A549 (cell line): ENCODE results near the gene SMIM10L2A. TPM values are rescaled to one million over a fixed set of nuclear protein-coding genes. Genes with fewer than 3 reads are reported as not detected.

Source experiments
- ATAC-seq, 2 experiments: fragments of 200-7000 bp in 1 of 2; fragments of >200 bp in 1 of 2; cut with Nextera tagmentation in 1 of 2; cut with Tn5 transposase in 1 of 2; 3 replicates each; pipeline versions ENCODE4 v1.8.0 to v1.9.1; 2018 to 2020; ENCODE audit warnings: mild to moderate bottlenecking in 1 of 2, moderate library complexity in 1 of 2
- CTCF ChIA-PET: fragments of 300-600 bp; sonication (Branson Sonifier 250); formaldehyde crosslinking; extraction: SDS; loops from one replicate; lab custom pipeline; 2021; ENCODE audit warnings: antibody characterized with exemption, inconsistent platforms; lab: Yijun Ruan, JAX
- POLR2A ChIA-PET: fragments of 350-600 bp; formaldehyde crosslinking; extraction: SDS; loops from one replicate; lab custom pipeline; 2021; ENCODE audit warnings: antibody characterized with exemption, inconsistent platforms; lab: Yijun Ruan, JAX
- DNase-seq, 2 experiments: peaks; one replicate each; pipeline versions ENCODE4 v3.0.0 to v3.0.0-alpha.2; 2011 to 2016; ENCODE audit warnings: low read depth in 1 of 2, low spot score in 1 of 2
- FAIRE-seq: peaks from 2 replicates; lab custom pipeline; 2011; peaks lifted over from hg19 to GRCh38; lab: Jason Lieb, UNC
- H3K27ac ChIP-seq, 2 experiments: fragments of >200 bp; sonication (Bioruptor Twin); formaldehyde crosslinking; 3 replicates each; pipeline ENCODE4 v1.5.1; 2016 to 2017
- H3K4me1 ChIP-seq: fragments of >200 bp; sonication (Bioruptor Twin); formaldehyde crosslinking; 3 replicates; pipeline ENCODE4 v1.6.1; 2016
- H3K4me2 ChIP-seq: fragments of >200 bp; sonication (Bioruptor Twin); formaldehyde crosslinking; 3 replicates; pipeline ENCODE4 v1.6.1; 2016
- H3K4me3 ChIP-seq: fragments of >200 bp; sonication (Bioruptor Twin); formaldehyde crosslinking; 3 replicates; pipeline ENCODE4 v1.5.1; 2016
- H3K9me3 ChIP-seq: fragments of >200 bp; sonication (Bioruptor Twin); formaldehyde crosslinking; 3 replicates; pipeline ENCODE4 v1.6.1; 2016
- BCL3 ChIP-seq: fragments of >200 bp; sonication (Bioruptor Twin); formaldehyde crosslinking; IDR thresholded peaks from 3 replicates; pipeline ENCODE4 v1.6.1; 2016
- CHD2 ChIP-seq: fragments of 150-350 bp; IDR thresholded peaks from 2 replicates; pipeline ENCODE4 v1.6.1; 2014; ENCODE audit warnings: low read length; ENCODE audit not compliant: partially characterized antibody
- CTCF ChIP-seq: fragments of >200 bp; sonication (Bioruptor Twin); formaldehyde crosslinking; IDR thresholded peaks from 3 replicates; pipeline ENCODE4 v1.5.1; 2016
- ESRRA ChIP-seq: fragments of 150-350 bp; IDR thresholded peaks from 2 replicates; pipeline ENCODE4 v1.6.1; 2014; ENCODE audit warnings: mild to moderate bottlenecking, low read length, borderline replicate concordance
- GATA3 ChIP-seq: IDR thresholded peaks from 2 replicates; pipeline ENCODE4 v1.6.1; 2012; ENCODE audit warnings: borderline replicate concordance
- HOXB5 ChIP-seq: fragments of 250-450 bp; sonication (Bioruptor Pico); IDR thresholded peaks from 2 replicates; pipeline ENCODE4 v1.5.0; 2020; ENCODE audit warnings: mild to moderate bottlenecking, moderate library complexity
- JUNB ChIP-seq: fragments of >200 bp; sonication (Bioruptor Twin); formaldehyde crosslinking; IDR thresholded peaks from 2 replicates; pipeline ENCODE4 v1.6.1; 2016
- KDM1A ChIP-seq: fragments of 200-600 bp; sonication (generic); IDR thresholded peaks from 2 replicates; pipeline ENCODE4 v1.6.1; 2016; ENCODE audit warnings: low read depth, mild to moderate bottlenecking
- MAFK ChIP-seq: fragments of 450-650 bp; IDR thresholded peaks from 2 replicates; pipeline ENCODE4 v1.6.1; 2014; ENCODE audit not compliant: partially characterized antibody
- NFE2L2 ChIP-seq: fragments of 150-350 bp; conservative IDR thresholded peaks from 2 replicates; pipeline ENCODE4 v1.6.1; 2014; ENCODE audit warnings: low read length
- NPAS2 ChIP-seq: fragments of 250-450 bp; sonication (Bioruptor Pico); IDR thresholded peaks from 2 replicates; pipeline ENCODE4 v1.8.0; 2022; ENCODE audit warnings: mild to moderate bottlenecking, moderate library complexity, borderline replicate concordance
- NR3C1 ChIP-seq: fragments of >200 bp; sonication (Bioruptor Twin); formaldehyde crosslinking; IDR thresholded peaks from 3 replicates; pipeline ENCODE4 v1.6.1; 2017
- PHF8 ChIP-seq: fragments of 200-600 bp; sonication (generic); IDR thresholded peaks from 2 replicates; pipeline ENCODE4 v1.6.1; 2016; ENCODE audit warnings: low read depth, mild to moderate bottlenecking, antibody characterized with exemption, moderate library complexity, borderline replicate concordance
- RARB ChIP-seq: fragments of 250-450 bp; sonication (Bioruptor Pico); IDR thresholded peaks from 2 replicates; pipeline ENCODE4 v1.8.0; 2021; ENCODE audit warnings: mild to moderate bottlenecking, moderate library complexity
- RNF2 ChIP-seq: fragments of 200-600 bp; sonication (generic); IDR thresholded peaks from 2 replicates; pipeline ENCODE4 v1.6.1; 2016; ENCODE audit warnings: low read depth, mild to moderate bottlenecking, antibody characterized with exemption, moderate library complexity, borderline replicate concordance
- TP53 ChIP-seq: fragments of 250-450 bp; sonication (Bioruptor Pico); IDR thresholded peaks from 2 replicates; pipeline ENCODE4 v1.5.0; 2021; ENCODE audit warnings: mild to moderate bottlenecking, moderate library complexity
- USF2 ChIP-seq: fragments of 450-650 bp; IDR thresholded peaks from 2 replicates; pipeline ENCODE4 v1.6.1; 2014; ENCODE audit warnings: antibody characterized with exemption
- ZFP36 ChIP-seq: fragments of 450-650 bp; IDR thresholded peaks from 2 replicates; pipeline ENCODE4 v1.6.1; 2014; ENCODE audit warnings: borderline replicate concordance; ENCODE audit not compliant: partially characterized antibody
- WGBS: methylation state at CpG from one replicate; pipeline ENCODE4 v1.1.6; 2017; ENCODE audit errors: missing lambda C conversion rate; 5-methylcytosine and 5-hydroxymethylcytosine counted together
- polyA plus RNA-seq, 4 experiments: library from polyadenylated mRNA; depleted of rRNA in 3 of 4; stranded (reverse); fragments of >200 nt; fragmentation: RNase III in 1 of 4; extraction: RNeasy Plus Mini Kit Qiagen cat#74134 plus additional on column Dnase treatment in 1 of 4; gene quantifications; 2 replicates in 3 of 4; 3 replicates in 1 of 4; pipeline ENCODE4 v1.2.3, GENCODE V29; 2011 to 2017
- TF ChIP-seq, protein P1 (sequence below): IDR thresholded peaks from 2 replicates; pipeline ENCODE4 v1.6.1; 2012
- TF ChIP-seq, protein P2 (sequence below): fragments of 250-450 bp; sonication (Bioruptor Pico); IDR thresholded peaks from 2 replicates; pipeline ENCODE4 v1.5.0; 2021; ENCODE audit warnings: mild to moderate bottlenecking, moderate library complexity, borderline replicate concordance

SMIM10L2A gene
- polyA plus RNA-seq, 2 of the 4 experiments (the other 2 are of a cell fraction): 0.37 to 0.59 TPM

DNA sequence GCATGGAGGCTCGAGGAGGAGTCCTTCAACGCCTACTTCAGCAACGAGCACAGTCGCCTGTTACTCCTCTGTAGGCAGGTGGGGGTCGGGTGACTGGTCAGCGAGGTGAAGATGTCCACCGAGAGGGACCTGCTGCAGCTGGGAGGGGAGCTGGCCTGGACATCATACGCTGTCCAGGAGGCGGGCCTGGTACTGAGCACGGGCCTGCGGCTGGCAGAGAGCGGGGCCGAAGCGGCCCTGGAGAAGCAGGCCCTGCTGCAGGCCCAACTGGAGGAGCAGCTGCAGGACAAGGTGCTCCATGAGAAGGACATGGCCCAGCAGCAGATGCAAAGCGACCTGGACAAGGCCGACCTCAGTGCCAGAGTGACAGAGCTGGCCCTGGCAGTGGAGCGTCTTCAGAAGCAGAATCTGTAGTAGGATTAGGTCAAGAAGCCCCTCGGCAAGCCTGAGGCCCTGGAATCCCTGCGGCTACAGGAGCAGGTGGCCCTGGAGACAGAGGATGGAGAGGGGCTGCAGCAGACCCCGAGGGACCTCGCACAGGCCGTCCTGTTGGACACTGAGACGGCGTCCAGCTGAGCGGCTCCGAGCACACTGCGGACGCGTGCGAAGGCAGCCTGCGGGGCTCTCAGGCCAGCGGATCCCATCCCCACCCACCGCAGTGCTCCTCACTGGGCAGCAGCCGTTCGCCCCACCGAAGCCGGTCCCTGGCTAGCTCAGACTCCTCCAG lies 11.9 kb downstream of the SMIM10L2A start:
- POLR2A ChIA-PET: no interaction called here
- TF ChIP-seq NR3C1 (no peak), MAFK (no peak), USF2 (no peak)
- Histone ChIP-seq H3K4me2 (no peak overlapping the region), H3K4me1 (no peaks in the 10 kb centered on the region), H3K27ac (no peak overlapping the region), H3K4me3 (no peak overlapping the region), H3K9me3 (no peaks in the 10 kb centered on the region)
- 53% methylated on average over 5 of the region's 37 CpGs for WGBS
- DNase-seq: no peak
- CTCF ChIA-PET: no interaction called here
- no peak for FAIRE-seq
- no peak for ATAC-seq

DNA sequence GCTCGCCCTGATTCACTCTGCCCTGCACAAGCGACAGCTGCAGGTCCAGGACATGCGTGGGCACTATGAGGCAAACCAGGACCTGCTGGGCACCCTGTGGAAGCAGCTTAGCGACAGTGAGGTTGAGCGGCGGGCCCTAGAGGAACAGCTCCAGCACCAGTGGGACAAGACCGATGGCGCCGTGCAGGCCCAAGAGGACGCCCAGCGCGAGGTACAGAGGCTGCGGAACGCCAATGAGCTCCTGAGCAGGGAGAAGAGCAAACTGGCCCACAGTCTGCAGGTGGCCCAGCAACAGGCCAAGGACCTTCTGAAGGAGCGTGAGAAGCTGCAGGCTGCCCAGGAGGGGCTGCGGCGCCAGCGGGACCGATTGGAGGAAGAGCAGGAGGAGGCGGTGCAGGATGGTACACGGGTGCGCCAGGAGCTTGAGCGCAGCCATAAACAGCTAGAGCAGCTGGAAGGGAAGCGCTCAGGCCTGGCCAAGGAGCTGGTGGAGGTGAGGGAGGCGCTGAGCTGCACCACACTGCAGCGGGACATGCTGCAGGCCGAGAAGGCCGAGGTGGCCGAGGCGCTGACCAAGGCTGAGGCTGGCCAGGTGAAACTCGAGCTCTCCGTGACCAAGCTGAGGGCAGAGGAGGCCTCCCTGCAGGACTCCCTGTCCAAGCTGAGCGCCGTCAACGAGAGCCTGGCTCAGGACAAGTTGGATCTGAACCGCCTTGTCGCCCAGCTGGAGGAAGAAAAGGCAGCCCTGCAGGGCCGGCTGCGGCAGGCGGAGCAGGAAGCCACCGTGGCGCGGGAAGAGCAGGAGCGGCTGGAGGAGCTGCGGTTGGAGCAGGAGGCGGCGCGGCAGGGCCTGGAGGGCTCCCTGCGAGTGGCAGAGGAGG lies 12.8 kb downstream of the SMIM10L2A start:
- ATAC-seq: no peak
- WGBS: 80% methylated on average over 19 of the region's 49 CpGs
- POLR2A ChIA-PET: no interaction called here

More for the DNA sequence above, 12.8 kb downstream of the SMIM10L2A start:
- FAIRE-seq (no peak), DNase-seq (no peak)
- H3K4me1 ChIP-seq: no peaks in the 10 kb centered on the region
- no peak overlapping the region for H3K27ac ChIP-seq
- TF ChIP-seq CTCF: no peak
- TF ChIP-seq NFE2L2: no peak
- TF ChIP-seq ESRRA: no peak
- no peak for TF ChIP-seq TP53 (CRISPR knock-in tag)
- no peak for TF ChIP-seq CHD2
- TF ChIP-seq NPAS2 (CRISPR knock-in tag): no peak
- no peak for TF ChIP-seq RNF2
- no peak for TF ChIP-seq ZFP36
- TF ChIP-seq, protein P1, sequence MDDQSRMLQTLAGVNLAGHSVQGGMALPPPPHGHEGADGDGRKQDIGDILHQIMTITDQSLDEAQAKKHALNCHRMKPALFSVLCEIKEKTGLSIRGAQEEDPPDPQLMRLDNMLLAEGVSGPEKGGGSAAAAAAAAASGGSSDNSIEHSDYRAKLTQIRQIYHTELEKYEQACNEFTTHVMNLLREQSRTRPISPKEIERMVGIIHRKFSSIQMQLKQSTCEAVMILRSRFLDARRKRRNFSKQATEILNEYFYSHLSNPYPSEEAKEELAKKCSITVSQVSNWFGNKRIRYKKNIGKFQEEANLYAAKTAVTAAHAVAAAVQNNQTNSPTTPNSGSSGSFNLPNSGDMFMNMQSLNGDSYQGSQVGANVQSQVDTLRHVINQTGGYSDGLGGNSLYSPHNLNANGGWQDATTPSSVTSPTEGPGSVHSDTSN: no peak
- TF ChIP-seq BCL3: no peak
- no peak for TF ChIP-seq PHF8
- no peak for TF ChIP-seq GATA3
- no peak for TF ChIP-seq KDM1A
- no peak for TF ChIP-seq MAFK
- no peak for TF ChIP-seq RARB
- TF ChIP-seq, protein P2, sequence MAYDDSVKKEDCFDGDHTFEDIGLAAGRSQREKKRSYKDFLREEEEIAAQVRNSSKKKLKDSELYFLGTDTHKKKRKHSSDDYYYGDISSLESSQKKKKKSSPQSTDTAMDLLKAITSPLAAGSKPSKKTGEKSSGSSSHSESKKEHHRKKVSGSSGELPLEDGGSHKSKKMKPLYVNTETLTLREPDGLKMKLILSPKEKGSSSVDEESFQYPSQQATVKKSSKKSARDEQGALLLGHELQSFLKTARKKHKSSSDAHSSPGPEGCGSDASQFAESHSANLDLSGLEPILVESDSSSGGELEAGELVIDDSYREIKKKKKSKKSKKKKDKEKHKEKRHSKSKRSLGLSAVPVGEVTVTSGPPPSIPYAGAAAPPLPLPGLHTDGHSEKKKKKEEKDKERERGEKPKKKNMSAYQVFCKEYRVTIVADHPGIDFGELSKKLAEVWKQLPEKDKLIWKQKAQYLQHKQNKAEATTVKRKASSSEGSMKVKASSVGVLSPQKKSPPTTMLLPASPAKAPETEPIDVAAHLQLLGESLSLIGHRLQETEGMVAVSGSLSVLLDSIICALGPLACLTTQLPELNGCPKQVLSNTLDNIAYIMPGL (CRISPR knock-in tag): no peak
- no peak for TF ChIP-seq HOXB5 (CRISPR knock-in tag)
- TF ChIP-seq JUNB: no peak
- no peak overlapping the region for H3K4me3 ChIP-seq
- CTCF ChIA-PET: interaction anchor here (0.6 kb wide), 1 partner anchor 52 kb away, joined by 3 read pairs; no protein-coding TSS in a partner anchor
- H3K9me3 ChIP-seq: no peaks in the 10 kb centered on the region
- H3K4me2 ChIP-seq: no peak overlapping the region
